ENCODE data around the gene TMC7. TPM values are rescaled to one million over a fixed set of nuclear protein-coding genes. Genes with fewer than 3 reads are reported as not detected.
"Not testable (repeated sequence)": the region's sequence is repeated elsewhere in the genome, so short reads cannot be mapped to it uniquely, and the experiment has no call there.

The TMC7 gene
- total RNA-seq, 1 donor from 2014 or later = 0.67 TPM

DNA sequence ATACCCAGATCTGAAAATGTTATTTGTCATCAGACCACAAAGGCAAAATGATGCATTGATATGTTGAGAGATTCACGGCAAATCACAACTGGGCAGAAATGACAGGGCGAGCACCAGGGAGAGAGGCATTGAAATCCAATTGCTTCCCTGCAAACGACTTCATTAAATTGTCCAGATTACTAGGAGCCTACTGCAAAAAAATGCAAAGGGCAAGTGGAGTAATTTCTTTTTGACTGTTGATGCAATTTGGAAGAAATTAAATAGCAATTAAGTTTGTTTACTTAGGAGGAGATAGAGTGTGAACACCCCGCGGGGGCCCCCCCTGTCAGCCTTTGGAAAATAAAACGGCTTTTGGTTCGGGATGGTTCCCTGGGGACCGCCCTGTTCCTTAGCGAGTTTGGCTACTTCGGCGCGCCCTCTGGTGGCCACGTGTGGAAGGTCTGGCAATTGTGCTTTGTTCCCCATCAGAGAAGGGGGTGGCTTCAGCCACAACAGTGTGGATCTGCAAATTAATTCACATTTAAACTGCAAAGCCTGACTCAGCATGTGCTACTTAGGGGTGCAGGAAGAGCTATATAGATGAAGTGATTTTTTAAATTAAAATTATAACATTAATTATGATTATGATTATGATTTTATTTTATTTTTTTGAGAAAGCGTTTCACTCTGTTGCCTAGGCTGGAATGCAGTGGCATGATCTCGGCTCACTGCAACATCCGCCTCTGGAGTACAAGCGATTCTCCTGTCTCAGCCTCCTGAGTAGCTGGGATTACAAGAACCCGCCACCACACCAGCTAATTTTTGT lies 14.5 kb upstream of the TMC7 start:
- peak; percentile 93 for DNase-seq
- ATAC-seq (ENCODE audit: poor library complexity) = peak; percentile 98
- intact Hi-C loops (cut with DNase I) = no loop called here

DNA sequence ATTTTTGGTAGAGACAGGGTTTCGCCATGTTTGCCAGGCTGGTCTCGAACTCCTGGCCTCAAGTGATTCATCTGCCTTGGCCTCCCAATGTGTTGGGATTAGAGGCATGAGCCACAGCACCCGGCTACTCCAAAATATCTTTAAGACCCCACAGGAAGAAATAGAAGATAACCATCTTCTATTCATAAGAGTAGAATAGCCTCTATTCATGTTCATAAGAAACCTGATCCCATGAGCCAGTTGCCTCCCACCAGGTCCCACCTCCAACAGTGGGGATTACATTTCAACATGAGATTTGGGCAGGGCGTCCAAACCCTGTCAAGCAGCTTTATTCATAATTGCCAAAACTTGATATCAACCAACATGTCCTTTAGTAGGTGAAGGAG lies 13.9 kb upstream of the TMC7 start:
- intact Hi-C loops (cut with DNase I) = loop anchor here (10.0 kb wide), 1 partner anchor 105 kb away; no protein-coding TSS in a partner anchor
- DNase-seq (no peak), ATAC-seq (ENCODE audit: poor library complexity) (no peak)

DNA sequence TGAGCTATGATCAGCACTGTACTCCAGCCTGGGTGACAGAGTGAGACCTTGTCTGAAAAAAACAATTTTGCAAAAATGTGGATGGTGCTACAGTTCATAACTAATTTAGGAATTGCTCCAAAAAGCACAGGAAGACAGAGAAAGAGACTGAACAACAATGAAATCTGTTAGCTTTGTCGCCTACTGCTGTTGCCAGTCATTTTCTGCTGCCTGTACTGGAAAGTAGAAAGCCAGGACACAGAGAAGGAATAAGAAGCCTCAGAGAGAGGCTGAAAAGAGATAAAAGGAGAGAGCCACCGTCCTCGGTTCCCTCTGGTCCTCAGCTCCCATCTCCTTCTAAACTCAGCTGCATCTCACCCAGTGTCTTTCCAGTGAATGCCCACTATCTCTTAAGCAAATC lies 8.6 kb upstream of the TMC7 start:
- intact Hi-C loops (cut with DNase I) = loop anchor here (10.0 kb wide), 1 partner anchor 100 kb away; no protein-coding TSS in a partner anchor
- DNase-seq = no peak
- ATAC-seq (ENCODE audit: poor library complexity) = no peak

DNA sequence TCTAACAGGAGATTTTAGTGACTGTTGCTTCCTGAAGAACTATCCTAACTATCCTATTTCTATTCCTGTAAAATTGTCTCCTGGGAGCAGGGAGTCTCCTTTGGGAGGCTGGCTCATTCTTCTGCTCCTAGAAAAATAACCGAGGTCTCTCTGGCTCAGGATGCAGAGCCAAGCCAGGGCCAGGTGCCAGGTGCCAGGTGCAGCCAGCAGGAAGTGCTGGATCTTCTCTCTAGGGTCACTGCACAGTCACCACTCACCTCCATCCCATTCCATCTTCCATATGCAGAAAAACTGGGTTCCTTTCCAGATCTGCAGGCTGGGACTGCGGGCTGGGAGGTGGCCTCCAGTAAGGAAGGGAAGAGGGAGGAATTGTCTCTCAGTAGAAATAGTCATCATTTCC lies 3.8 kb upstream of the TMC7 start:
- DNase-seq = no peak
- ATAC-seq (ENCODE audit: poor library complexity) = no peak
- intact Hi-C loops (cut with DNase I) = loop anchor here (10.0 kb wide), 1 partner anchor 95 kb away; no protein-coding TSS in a partner anchor

DNA sequence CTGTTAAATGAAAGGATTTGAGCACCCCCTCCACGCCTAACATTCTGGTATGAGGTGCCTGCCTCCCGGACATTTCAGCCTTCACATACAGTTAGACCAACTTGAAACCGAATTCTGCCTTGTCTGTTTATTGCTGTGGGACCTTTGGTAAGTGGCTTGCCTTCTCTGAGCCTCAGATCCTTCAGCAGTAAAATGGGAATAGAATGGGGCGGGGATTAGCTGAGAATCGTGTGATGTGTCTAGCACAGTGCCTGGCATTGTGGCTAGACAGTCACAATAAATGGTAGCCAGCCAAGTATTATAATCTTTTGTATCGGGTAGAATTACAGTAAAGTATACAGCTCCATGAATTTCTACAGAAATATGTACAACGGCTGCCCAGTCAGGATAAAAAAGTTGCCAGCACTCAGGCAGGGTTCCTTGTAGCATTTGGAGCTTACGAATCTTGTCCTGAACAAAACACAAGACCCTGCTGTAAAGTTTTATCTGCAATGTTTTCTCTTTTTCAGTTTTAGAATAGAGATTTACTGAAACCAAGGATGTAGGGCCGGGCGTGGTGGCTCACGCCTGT lies 786 bp downstream of the TMC7 start:
- intact Hi-C loops (cut with DNase I) = no loop called here
- no peak for ATAC-seq (ENCODE audit: poor library complexity)
- no peak for DNase-seq

DNA sequence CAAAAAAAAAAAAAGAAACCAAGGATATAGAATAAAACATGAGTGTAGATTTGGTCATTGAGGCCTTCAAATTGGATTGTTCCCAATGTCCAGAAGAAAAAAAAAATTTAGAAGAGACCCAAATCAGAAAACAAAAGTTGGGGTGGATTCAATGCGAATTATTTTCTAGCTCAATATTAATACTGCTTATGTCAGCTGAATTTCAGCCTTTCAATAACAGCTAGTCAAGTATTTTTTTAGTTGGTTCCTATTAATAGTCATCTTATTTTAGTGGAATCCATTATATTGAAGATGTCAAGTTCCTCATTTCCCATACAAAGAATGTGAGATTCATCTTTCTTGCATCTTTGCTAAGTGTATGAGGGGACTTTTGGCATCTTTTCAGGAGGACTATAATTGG lies 1.5 kb downstream of the TMC7 start:
- DNase-seq; ATAC-seq (ENCODE audit: poor library complexity); intact Hi-C loops (cut with DNase I): not testable (repeated sequence)

DNA sequence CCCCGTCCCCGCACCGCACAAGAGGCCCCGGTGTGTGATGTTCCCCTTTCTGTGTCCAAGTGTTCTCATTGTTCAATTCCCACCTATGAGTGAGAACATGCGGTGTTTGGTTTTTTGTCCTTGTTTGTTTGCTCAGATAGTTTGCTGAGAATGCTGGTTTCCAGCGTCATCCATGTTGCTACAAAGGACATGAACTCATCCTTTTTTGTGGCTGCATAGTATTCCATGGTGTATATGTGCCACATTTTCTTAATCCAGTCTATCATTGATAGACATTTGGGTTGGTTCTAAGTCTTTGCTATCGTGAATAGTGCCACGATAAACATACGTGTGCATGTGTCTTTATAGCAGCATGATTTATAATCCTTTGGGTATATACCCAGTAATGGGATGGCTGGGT lies 8.0 kb downstream of the TMC7 start:
- intact Hi-C loops (cut with DNase I); DNase-seq; ATAC-seq (ENCODE audit: poor library complexity): not testable (repeated sequence)

DNA sequence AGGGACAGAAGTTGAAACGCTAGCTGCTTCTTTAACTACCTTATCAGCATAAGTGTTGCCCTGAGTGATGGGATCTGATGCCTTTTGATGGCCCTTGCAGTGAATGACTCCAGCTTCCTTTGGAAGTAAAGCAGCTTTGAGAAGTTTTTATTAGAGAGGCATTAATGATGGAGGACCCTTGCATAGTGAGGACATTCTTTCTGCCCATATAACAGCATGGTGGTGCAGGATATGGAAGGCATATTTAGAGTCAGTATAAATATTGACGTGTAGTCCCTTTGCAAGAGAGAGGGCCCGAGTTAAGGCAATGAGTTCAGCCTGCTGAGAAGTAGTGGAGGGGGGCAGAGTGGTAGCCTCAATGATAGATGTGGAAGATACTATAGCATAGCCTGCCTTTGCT lies 9.8 kb downstream of the TMC7 start:
- DNase-seq; ATAC-seq (ENCODE audit: poor library complexity); intact Hi-C loops (cut with DNase I): not testable (repeated sequence)

DNA sequence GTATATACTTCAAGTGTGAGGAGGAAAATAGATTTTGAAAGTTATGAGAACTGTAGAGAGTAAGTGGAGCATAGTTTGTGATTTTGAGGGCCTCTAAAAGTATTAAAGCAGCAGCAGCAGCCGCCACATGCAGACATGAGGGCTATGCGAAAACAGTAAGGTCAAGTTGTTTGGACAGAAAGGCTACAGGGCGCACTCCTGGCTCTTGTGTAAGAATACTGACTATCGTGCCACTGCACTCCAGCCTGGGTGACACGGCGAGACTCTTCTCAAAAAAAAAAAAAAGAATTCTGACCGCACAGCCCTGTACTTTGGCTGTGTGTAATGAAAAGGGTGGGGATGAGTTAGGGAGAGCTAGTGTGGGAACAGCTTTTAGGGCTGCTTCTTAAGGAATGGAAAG lies 10.4 kb downstream of the TMC7 start:
- DNase-seq; intact Hi-C loops (cut with DNase I); ATAC-seq (ENCODE audit: poor library complexity): not testable (repeated sequence)

DNA sequence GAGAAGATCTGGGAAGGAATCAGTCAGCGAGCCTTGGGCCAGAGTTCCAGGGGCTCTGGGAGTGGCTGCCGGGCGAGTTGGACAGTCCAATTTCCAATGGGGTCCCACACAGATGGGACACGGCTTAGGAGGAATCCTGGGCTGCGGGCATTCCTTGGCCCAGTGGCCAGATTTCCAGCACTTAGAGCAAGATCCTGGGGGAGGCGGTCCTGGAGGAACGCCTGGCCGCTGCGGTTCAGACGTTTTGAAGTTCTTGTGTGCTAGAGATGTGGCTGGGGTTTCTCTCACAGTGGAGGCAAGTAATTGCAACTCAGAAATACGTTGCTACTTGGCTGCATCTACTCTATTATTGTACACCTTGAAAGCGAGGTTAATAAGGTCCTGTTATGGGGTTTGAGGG lies 11.7 kb downstream of the TMC7 start:
- intact Hi-C loops (cut with DNase I); ATAC-seq (ENCODE audit: poor library complexity); DNase-seq: not testable (repeated sequence)

DNA sequence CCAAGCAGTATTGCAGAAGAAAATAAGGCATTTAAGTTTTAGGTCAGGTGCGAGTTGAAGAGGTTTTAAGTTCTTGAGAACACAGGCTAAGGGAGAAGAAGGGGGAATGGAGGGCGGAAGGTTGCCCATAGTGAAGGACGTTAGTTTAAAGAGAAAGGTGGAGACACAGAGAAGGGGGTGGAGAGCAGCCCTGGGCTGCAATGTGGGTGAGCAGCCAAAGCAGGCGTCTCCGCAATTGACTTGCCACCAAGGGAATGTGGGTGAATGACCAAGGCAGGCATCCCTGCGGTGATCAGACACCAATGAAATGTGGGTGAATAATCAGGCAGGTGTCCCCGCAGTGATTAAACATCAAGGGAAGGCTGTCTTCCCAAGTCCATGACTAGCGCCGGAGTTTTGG lies 12.8 kb downstream of the TMC7 start:
- ATAC-seq (ENCODE audit: poor library complexity); DNase-seq; intact Hi-C loops (cut with DNase I): not testable (repeated sequence)

DNA sequence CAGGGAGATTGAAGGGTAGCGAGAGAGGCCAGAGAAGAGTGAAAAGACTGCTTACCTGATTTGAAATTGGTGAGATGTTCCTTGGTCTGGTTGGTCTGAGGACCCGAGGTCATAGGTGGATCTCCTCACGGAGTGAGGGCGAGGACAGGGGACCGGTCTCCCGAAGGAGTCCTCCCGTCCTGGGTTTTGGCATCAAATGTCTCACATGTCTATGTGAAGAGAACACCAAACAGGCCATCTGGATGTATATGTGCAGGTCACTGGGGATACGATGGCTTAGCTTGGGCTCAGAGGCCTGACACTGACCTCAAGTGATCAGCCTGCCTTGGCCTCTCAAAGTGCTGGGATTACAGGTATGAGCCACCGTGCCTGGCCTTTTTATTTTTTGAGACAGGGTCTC lies 13.3 kb downstream of the TMC7 start:
- intact Hi-C loops (cut with DNase I); ATAC-seq (ENCODE audit: poor library complexity); DNase-seq: not testable (repeated sequence)

DNA sequence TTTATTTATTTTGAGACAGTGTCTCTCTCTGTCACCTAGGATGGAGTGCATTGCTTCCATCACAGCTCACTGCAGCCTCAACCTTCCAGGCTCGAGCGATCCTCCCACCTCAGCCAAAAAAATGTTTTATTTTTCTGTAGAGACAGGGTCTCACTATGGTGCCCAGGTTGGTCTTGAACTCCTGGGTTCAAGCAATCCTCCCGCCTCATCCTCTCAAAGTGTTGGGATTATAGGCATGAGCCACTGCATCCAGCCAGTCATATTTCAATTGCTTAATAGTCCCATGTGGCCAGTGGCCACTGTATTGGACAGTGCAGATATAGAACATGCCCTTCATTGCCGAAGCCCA lies 15.3 kb downstream of the TMC7 start:
- ATAC-seq (ENCODE audit: poor library complexity) (no peak), DNase-seq (no peak)
- intact Hi-C loops (cut with DNase I) = no loop called here

DNA sequence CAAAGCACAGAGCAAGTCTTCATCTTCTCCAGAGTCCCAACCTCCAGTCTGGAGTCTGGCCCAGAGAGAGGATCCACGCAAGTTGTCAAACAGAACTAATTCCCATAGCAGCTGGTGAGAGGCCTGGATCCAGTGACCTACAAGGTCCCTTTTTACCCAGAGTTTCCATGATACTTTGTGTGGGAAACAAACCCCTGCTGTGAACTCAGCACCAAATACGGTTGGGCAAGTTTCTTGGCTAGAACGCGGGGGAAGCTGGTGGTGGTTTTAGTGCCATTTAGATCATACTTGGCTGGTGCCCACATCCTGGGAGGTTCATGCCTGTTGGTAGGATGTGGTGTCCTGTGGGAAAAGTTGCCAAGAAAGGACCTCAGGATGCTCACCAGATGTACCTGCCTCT lies 18.1 kb downstream of the TMC7 start:
- DNase-seq = no peak
- no peak for ATAC-seq (ENCODE audit: poor library complexity)
- intact Hi-C loops (cut with DNase I) = no loop called here

DNA sequence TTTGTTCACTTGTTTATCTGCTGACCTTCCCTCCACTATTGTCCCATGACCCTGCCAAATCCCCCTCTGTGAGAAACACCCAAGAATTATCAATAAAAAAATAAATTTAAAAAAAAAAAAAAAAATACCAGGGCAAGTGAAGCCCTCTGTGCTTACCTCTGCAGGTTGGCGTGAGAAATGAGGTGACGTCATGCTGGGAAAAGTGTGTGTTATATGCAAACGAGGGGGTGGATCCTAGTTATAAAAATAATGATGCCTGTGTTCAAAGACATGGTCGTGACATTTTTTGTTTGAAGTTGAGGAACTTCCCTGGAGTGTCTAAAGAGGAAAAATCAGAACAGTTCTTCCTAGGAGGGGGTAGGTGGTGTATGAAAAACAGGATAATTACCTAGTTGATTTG lies 20.2 kb downstream of the TMC7 start:
- DNase-seq (no peak), ATAC-seq (ENCODE audit: poor library complexity) (no peak)
- intact Hi-C loops (cut with DNase I) = no loop called here

DNA sequence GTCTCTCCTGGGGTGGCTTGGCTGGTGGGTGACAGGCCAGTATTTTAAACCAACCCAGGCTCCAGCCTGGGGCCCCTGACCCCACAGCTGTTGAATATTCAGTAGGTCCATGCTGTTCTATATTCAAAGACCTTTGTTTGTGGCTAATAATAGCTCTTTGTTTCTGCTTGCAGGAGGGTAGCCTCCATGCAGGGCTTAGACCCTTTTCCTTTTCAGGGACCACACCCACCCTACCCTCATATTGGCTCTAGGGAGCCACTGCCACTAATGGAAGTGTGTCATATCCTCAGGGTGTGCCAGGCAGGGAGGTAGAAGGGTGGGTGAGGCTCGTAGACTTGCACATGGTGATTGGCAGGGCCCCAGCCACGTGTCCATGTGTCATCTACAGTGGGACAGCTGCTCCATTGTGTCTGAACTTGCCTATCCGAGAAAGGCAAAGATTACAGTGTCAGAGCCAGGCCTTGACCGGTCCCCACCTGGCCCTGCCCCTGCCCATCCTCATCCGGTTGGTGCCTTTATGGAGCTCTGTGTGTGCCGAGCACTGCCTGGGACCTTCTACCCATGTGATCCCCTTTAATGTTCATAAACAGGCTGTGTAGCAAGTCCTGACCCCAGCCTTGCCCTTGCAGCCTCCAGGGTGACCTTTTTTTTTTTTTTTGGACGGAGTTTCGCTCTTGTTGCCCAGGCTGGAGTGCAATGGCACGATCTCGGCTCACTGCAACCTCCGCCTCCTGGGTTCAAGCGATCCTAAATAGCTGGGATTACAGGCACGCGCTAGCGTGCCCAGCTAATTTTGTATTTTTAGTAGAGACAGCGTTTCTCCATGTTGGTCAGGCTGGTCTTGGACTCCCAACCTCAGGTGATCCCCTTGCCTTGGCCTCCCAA lies 22.1 kb downstream of the TMC7 start:
- ATAC-seq (ENCODE audit: poor library complexity) (peak; percentile 27), DNase-seq (peak; percentile 52)
- intact Hi-C loops (cut with DNase I) = no loop called here

DNA sequence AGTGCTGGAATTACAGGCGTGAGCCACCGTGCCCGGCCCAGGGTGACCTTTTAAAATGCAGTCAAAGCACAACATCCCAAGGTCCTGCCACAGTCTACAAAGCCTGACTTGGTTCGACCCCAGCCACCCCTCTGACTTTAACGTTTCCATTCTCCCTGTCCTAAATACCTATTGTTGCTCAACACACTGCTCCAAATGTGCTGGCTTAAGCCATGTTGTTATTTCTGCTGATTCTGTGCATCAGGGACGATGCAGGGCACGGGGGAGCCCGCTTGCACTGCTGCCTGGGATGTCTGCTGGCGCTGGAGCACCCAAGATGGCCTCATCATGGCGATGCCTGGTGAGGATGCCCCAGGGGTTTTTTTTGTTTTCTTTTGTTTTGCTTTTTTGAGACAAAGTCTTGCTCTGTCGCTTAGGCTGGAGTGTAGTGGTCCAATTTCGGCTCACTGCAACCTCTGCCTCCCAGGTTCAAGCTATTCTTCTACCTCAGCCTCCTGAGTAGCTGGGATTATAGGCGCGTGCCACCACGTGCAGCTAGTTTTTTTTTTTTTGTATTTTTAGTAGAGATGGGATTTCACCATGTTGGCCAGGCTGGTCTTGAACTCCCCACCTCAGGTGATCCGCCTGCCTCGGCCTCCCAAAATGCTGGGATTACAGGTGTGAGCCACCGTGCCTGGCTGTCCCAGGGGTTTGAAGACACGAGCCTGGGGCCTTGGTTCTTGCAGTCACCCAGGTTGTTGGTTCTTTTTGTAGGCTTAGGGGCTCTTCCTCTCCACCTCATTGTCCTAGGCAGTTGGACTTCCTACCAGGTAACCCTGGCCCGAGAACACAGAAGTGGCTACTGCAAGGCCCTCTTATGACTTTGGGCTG lies 22.9 kb downstream of the TMC7 start:
- ATAC-seq (ENCODE audit: poor library complexity) = no peak
- no peak for DNase-seq
- intact Hi-C loops (cut with DNase I) = no loop called here
